HG03439 (cell line): ENCODE results near the gene TOM1.

ENCODE experiments used
- ATAC-seq: cut with Tn5 transposase; IDR thresholded peaks from one replicate; pipeline ENCODE4 v1.9.1; 2021; ENCODE audit warnings: mild to moderate bottlenecking, moderate library complexity; ENCODE audit not compliant: unreplicated experiment

The TOM1 gene

GRCh38 chr22:35343664-35344550 lies 44.2 kb downstream of the TOM1 start:
- ATAC-seq: no peak

- no peak for ATAC-seq
These were observed 45.4 kb downstream of the TOM1 start for GRCh38 chr22:35344956-35345690.

- ATAC-seq: no peak
These were observed 46.3 kb downstream of the TOM1 start for GRCh38 chr22:35345808-35346505.

GRCh38 chr22:35346596-35347220 lies 47.0 kb downstream of the TOM1 start:
- no peak for ATAC-seq

GRCh38 chr22:35347462-35347861 lies 47.8 kb downstream of the TOM1 start:
- no peak for ATAC-seq

- no peak for ATAC-seq
These were observed 48.4 kb downstream of the TOM1 start for GRCh38 chr22:35348026-35348590.

- ATAC-seq: no peak
These were observed 49.0 kb downstream of the TOM1 start for GRCh38 chr22:35348703-35349102.

- ATAC-seq: no peak
These were observed 49.6 kb downstream of the TOM1 start for GRCh38 chr22:35349368-35349703.

GRCh38 chr22:35349704-35350538 lies 50.2 kb downstream of the TOM1 start:
- no peak for ATAC-seq

GRCh38 chr22:35350539-35351503 lies 51.1 kb downstream of the TOM1 start:
- peak; percentile 79 for ATAC-seq

GRCh38 chr22:35352214-35353111 lies 52.8 kb downstream of the TOM1 start:
- ATAC-seq: no peak

GRCh38 chr22:35353318-35353717 lies 53.6 kb downstream of the TOM1 start:
- ATAC-seq: no peak

GRCh38 chr22:35354068-35354467 lies 54.4 kb downstream of the TOM1 start:
- ATAC-seq: no peak

GRCh38 chr22:35357883-35358621 lies 58.4 kb downstream of the TOM1 start:
- no peak for ATAC-seq

GRCh38 chr22:35359380-35360065 lies 59.8 kb downstream of the TOM1 start:
- ATAC-seq: no peak

- no peak for ATAC-seq
These were observed 61.4 kb downstream of the TOM1 start for GRCh38 chr22:35361001-35361558.
